Activated CD4-positive, alpha-beta T cell treated with anti-CD3 and anti-CD28 coated beads for 36 hours (primary cell): ENCODE data around the gene HIF1AN. TPM values are rescaled to one million over a fixed set of nuclear protein-coding genes. Genes with fewer than 3 reads are reported as not detected.
A peak's percentile ranks its signal among the peaks of the same experiment; 100 is the strongest.

ENCODE experiments used
- ATAC-seq: fragments of 200-7000 bp; cut with Tn5 transposase; one replicate; pipeline ENCODE4 v1.10.0; 2021; ENCODE audit warnings: mild to moderate bottlenecking, moderate library complexity
- CTCF ChIA-PET: fragments of 350-600 bp; sonication (Branson Sonifier 250); formaldehyde crosslinking; loops from one replicate; lab custom pipeline; 2021; ENCODE audit warnings: antibody characterized with exemption; lab: Charles Lee
- POLR2A ChIA-PET: fragments of 350-600 bp; sonication (Branson Sonifier 250); formaldehyde crosslinking; loops from one replicate; lab custom pipeline; 2021; ENCODE audit warnings: antibody characterized with exemption, inconsistent platforms; lab: Charles Lee
- DNase-seq: peaks from one replicate; pipeline ENCODE4 v3.0.0-alpha.2; 2020
- H3K27ac Mint-ChIP-seq: one replicate; pipeline ENCODE4 v1.8.0; 2021; ENCODE audit warnings: mixed read lengths
- H3K27me3 Mint-ChIP-seq: one replicate; pipeline ENCODE4 v1.8.0; 2021; ENCODE audit warnings: mixed read lengths
- H3K36me3 Mint-ChIP-seq: one replicate; pipeline ENCODE4 v1.8.0; 2021; ENCODE audit warnings: low read depth, mixed read lengths
- H3K4me1 Mint-ChIP-seq: one replicate; pipeline ENCODE4 v1.8.0; 2021; ENCODE audit warnings: mixed read lengths
- H3K4me3 Mint-ChIP-seq: one replicate; pipeline ENCODE4 v1.8.0; 2021; ENCODE audit warnings: mild to moderate bottlenecking, moderate library complexity, mixed read lengths
- H3K9me3 Mint-ChIP-seq: one replicate; pipeline ENCODE4 v1.8.0; 2021; ENCODE audit warnings: low read depth, mixed read lengths
- intact Hi-C, 2 experiments: fragments of 100-400 bp; cut with DNase I in 1 of 2; cut with micrococcal nuclease in 1 of 2; formaldehyde crosslinking; loops; one replicate each; pipeline versions ENCODE4 v1.14.2 to v1.15.1; 2022 to 2024; cut with DNase I, micrococcal nuclease
- total RNA-seq, 2 experiments: library from RNA; stranded (reverse); gene quantifications; one replicate each; pipeline ENCODE4 v1.2.3, GENCODE V29; 2021

HIF1AN gene
- total RNA-seq, 2 experiments from 2014 or later = 45.9 to 50.8 TPM

DNA sequence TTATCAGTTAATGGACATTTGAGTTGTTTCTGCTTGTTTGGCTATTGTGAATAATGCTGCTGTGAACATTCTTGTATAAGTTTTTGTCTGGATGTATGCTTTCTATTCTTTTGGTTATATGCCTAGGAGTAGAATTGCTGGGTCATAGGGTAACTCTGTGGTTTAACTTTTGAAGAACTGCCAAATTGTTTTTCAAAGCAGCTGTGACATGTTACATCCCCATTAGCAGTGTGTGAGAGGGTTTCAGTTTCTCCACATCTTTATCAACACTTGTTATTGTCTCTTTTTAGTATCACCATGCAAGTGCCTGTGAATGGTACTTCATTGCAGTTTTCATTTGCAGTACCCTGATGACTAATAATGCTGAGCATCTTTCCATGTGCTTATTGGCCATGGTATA, 4.0 kb upstream of the HIF1AN start:
- DNase-seq (no peak), ATAC-seq (peak; percentile 13)
- intact Hi-C loops = loop anchor here in 1 of 2 experiments (10.0 kb wide), 2 partner anchors 1253 to 1283 kb away; partner anchors contain the start of genes NPM3 and OGA
- H3K27ac Mint-ChIP-seq = no peak overlapping the region
- ChIA-PET CTCF (interaction anchor here (1.0 to 1.4 kb wide), 2 partner anchors 14 to 161 kb away, joined by 3 to 5 read pairs; no protein-coding TSS in a partner anchor), POLR2A (no interaction called here)
- H3K4me3 Mint-ChIP-seq = no peak overlapping the region
- H3K4me1 Mint-ChIP-seq = peaks cover 31% of the 10 kb centered on the region
- H3K27me3 Mint-ChIP-seq = no peaks in the 10 kb centered on the region
- peaks cover 28% of the 10 kb centered on the region for H3K36me3 Mint-ChIP-seq
- no peaks in the 10 kb centered on the region for H3K9me3 Mint-ChIP-seq

DNA sequence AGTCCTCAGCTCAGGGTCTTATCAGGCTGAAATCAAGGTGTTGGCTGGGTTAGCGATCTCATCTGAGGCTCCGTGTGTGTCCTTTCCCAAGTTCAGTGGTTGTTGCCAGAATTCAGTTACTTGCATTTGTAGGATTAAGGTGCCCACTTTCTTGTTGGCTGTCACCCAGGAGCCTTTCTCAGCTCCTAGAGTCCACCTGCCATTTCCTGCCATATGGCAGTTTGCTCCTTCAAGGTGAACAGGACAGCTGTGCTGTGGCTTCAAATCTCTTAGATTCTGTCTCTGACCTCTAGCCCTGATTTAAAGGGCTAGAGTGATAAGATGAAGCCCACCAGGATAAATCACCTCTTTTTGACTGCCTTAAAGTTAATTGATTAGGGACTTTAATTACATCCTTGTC, 1.0 kb upstream of the HIF1AN start:
- ChIA-PET CTCF (interaction anchor here (0.5 to 3.3 kb wide), 11 partner anchors 10 to 313 kb away, joined by 3 to 17 read pairs (median 4); no protein-coding TSS in a partner anchor), POLR2A (interaction anchor here (1.0 kb wide), 1 partner anchor 161 kb away, joined by 4 read pairs; no protein-coding TSS in a partner anchor)
- Mint-ChIP-seq H3K4me3 (no peak overlapping the region), H3K27ac (no peak overlapping the region), H3K36me3 (peaks cover 21% of the 10 kb centered on the region), H3K27me3 (no peaks in the 10 kb centered on the region), H3K4me1 (peaks cover 30% of the 10 kb centered on the region), H3K9me3 (no peaks in the 10 kb centered on the region)
- no peak for DNase-seq
- intact Hi-C loops = loop anchor here (1.0 to 10.0 kb wide), 10 partner anchors 23 to 1280 kb away; partner anchors contain the start of genes COX15 (in 1 of the 2), CUTC (in 1 of the 2), ERLIN1 (in 1 of the 2) and MRPL43 (in 1 of the 2)
- ATAC-seq = no peak

DNA sequence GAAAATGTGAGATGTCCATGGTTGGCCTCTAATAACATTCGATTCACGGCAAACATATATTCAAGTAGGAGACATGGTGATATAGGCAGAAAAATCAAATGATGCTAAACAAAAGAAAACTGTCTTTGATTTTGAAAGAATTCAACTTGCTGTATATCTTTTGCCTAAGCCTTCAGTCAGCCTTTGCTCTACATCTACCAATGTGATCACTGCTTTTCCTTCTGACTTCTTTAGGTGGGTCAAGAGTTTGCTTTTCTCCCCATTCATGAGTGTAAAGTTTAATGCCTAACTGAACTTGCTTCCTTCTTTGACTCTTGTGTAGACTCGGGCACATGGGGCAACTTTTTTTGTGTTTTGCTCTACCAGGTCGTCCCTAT, 417 bp upstream of the HIF1AN start:
- Mint-ChIP-seq H3K27ac (no peak overlapping the region), H3K4me1 (peaks cover 26% of the 10 kb centered on the region), H3K27me3 (no peaks in the 10 kb centered on the region), H3K36me3 (peaks cover 22% of the 10 kb centered on the region), H3K4me3 (no peak overlapping the region), H3K9me3 (no peaks in the 10 kb centered on the region)
- ATAC-seq (peak; percentile 20), DNase-seq (no peak)
- ChIA-PET CTCF (interaction anchor here (0.7 to 3.3 kb wide), 17 partner anchors 9 to 312 kb away, joined by 3 to 17 read pairs (median 4); no protein-coding TSS in a partner anchor), POLR2A (interaction anchor here (0.8 to 1.3 kb wide), 4 partner anchors 9 to 188 kb away, joined by 4 to 10 read pairs (median 6); partner anchors contain the start of gene SCD)
- intact Hi-C loops = loop anchor here (1.0 to 10.0 kb wide), 10 partner anchors 24 to 1279 kb away; partner anchors contain the start of genes COX15 (in 1 of the 2), CUTC (in 1 of the 2), ERLIN1 (in 1 of the 2) and MRPL43 (in 1 of the 2)

DNA sequence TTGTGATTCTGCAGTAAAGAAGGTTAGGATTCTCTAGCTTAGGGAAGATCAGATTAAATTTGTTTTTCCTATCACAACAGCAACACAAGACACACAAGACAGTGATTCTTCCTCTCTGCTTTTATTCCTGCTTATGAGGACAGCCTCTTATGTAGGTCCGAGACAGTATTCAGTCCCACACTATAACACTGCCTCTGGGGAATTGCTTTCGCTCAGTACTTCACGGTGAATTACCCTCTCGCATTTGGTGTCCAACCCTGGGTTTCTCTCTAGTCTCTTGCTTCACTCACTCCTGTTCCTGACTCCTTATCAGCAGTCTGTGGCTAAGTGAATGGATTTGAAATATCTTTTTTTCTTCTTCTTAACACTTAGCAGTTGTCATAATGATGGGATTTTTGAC, 1.7 kb downstream of the HIF1AN start:
- Mint-ChIP-seq H3K4me1 (peaks cover 19% of the 10 kb centered on the region), H3K27ac (peak overlapping the region; percentile 37), H3K27me3 (no peaks in the 10 kb centered on the region), H3K9me3 (no peaks in the 10 kb centered on the region), H3K36me3 (peaks cover 33% of the 10 kb centered on the region), H3K4me3 (no peak overlapping the region)
- intact Hi-C loops = loop anchor here in 1 of 2 experiments (5.0 to 10.0 kb wide), 3 partner anchors 1155 to 1277 kb away; partner anchors contain the start of genes NPM3 and OGA
- ChIA-PET CTCF (interaction anchor here (1.0 to 3.3 kb wide), 2 partner anchors 8 to 27 kb away, joined by 4 to 17 read pairs; no protein-coding TSS in a partner anchor), POLR2A (no interaction called here)
- DNase-seq = no peak
- no peak for ATAC-seq

DNA sequence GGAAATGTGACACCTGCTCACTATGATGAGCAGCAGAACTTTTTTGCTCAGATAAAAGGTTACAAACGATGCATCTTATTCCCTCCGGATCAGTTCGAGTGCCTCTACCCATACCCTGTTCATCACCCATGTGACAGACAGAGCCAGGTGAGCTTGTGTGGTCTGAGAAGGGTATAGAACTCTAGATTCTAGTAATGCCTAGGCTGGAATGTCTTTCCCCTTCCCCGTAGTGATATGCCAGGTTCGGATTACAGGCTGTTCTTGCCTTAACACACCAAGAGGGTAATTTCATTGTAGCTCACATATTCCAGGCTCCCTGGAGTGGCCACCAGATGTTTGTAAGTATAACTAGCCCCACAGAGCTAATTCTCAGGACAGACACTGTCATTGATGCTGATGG, 9.2 kb downstream of the HIF1AN start:
- DNase-seq (no peak), ATAC-seq (no peak)
- Mint-ChIP-seq H3K4me3 (no peak overlapping the region), H3K36me3 (peaks cover 49% of the 10 kb centered on the region), H3K4me1 (peaks cover 2% of the 10 kb centered on the region), H3K9me3 (no peaks in the 10 kb centered on the region), H3K27me3 (no peaks in the 10 kb centered on the region), H3K27ac (no peak overlapping the region)
- ChIA-PET POLR2A (interaction anchor here (0.7 to 1.5 kb wide), 2 partner anchors 9 to 22 kb away, joined by 3 to 4 read pairs; partner anchors contain the start of gene HIF1AN), CTCF (interaction anchor here (0.6 to 2.7 kb wide), 6 partner anchors 9 to 305 kb away, joined by 3 to 17 read pairs (median 3); partner anchors contain the start of gene HIF1AN)
- intact Hi-C loops = no loop called here

DNA sequence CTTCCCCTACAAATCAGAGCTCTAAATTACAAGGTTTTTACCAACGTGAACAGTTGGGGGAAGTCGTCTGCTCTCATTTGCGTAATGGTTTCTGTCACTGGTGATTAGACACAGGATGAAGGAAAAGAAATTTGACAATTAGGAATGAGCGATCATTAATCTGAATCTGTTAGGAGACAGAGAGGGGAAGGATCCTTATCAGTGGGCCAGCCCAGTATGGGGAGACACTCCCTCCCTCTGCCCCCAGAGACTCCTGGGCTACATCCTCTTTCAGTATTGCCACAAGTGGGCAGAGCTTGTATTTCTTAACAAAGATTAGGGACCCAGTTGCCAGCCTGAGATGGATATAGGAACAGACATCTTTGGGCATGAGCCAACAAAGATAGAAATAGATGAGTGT, 15.5 kb downstream of the HIF1AN start:
- no peaks in the 10 kb centered on the region for H3K27me3 Mint-ChIP-seq
- ATAC-seq (no peak), DNase-seq (no peak)
- no peaks in the 10 kb centered on the region for H3K9me3 Mint-ChIP-seq
- H3K27ac Mint-ChIP-seq = no peak overlapping the region
- H3K36me3 Mint-ChIP-seq = peaks cover 22% of the 10 kb centered on the region
- no peak overlapping the region for H3K4me3 Mint-ChIP-seq
- POLR2A ChIA-PET = interaction anchor here (0.6 kb wide), 1 partner anchor 251 kb away, joined by 3 read pairs; no protein-coding TSS in a partner anchor
- no peaks in the 10 kb centered on the region for H3K4me1 Mint-ChIP-seq
- CTCF ChIA-PET = interaction anchor here (1.1 to 5.1 kb wide), 2 partner anchors 12 to 16 kb away, joined by 3 to 18 read pairs; no protein-coding TSS in a partner anchor
- intact Hi-C loops = no loop called here

DNA sequence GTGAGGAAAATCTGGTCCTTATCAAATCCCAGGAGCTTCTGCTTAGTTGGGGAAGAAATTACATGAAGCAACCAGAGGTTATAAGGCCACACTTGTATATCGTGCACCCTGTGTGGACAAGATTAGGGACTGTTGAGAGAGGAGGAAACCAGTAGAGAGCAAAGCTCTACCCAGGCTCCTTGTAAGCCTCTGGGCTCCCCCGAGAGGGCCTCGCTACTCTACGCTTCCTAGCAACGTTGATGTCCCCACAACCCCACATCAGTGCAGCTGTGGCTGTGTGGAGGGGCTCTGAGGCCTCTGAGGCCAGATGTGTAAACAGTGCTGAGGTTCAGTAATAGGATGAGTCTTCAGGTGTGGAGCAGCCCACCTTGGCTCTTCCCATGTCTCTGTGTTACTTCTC, 16.0 kb downstream of the HIF1AN start:
- Mint-ChIP-seq H3K36me3 (peaks cover 18% of the 10 kb centered on the region), H3K27me3 (no peaks in the 10 kb centered on the region), H3K4me3 (no peak overlapping the region), H3K9me3 (no peaks in the 10 kb centered on the region), H3K4me1 (no peaks in the 10 kb centered on the region), H3K27ac (no peak overlapping the region)
- POLR2A ChIA-PET = no interaction called here
- intact Hi-C loops = no loop called here
- ATAC-seq (no peak), DNase-seq (no peak)
- CTCF ChIA-PET = interaction anchor here (0.6 to 5.1 kb wide), 5 partner anchors 10 to 956 kb away, joined by 3 to 18 read pairs (median 3); no protein-coding TSS in a partner anchor

DNA sequence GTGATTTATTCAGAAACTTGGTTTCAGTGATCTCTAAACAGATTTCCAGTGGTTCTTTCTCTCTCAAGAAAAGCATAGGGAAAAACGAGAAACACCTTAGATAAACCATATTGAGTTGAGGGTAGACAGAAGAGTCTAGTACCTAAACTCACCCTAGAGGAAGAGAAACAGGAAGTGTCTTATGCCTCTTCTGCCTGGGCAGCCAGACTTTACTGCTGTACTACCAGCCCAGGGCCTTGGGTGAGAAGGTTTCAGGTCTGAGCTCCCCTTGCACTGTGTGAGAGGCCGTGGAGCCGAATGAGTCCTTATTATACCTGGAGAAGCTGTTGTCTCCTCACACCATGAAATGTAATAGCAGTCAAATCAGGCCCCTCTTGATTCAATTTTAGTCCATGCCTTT, 18.2 kb downstream of the HIF1AN start:
- Mint-ChIP-seq H3K27me3 (no peaks in the 10 kb centered on the region), H3K9me3 (no peaks in the 10 kb centered on the region), H3K27ac (no peak overlapping the region), H3K4me1 (no peaks in the 10 kb centered on the region), H3K36me3 (peaks cover 7% of the 10 kb centered on the region), H3K4me3 (no peak overlapping the region)
- CTCF ChIA-PET = interaction anchor here (0.6 to 5.1 kb wide), 3 partner anchors 10 to 190 kb away, joined by 3 to 18 read pairs (median 3); no protein-coding TSS in a partner anchor
- DNase-seq (no peak), ATAC-seq (no peak)
- intact Hi-C loops = no loop called here
- POLR2A ChIA-PET = interaction anchor here (0.6 kb wide), 1 partner anchor 1090 kb away, joined by 5 read pairs; no protein-coding TSS in a partner anchor

DNA sequence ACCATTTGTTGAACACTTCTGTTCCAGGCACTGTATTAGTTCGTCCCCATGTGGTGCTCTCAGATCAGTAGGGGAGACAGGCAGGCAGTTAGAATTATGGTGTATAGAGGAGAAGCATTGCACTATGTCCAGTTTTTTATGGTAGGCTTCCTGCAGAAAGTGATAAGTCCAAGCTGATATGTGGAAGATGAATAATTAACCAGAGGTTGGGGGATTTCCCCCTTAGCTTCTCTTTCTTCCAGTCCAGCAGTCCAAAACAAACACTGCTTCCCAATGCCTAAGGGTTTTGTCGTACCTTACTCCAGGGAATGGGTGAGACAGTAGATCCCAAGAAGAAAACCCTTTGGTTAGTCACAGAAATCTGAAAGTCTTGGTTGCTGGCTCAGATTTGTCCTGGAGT, 19.2 kb downstream of the HIF1AN start:
- POLR2A ChIA-PET = interaction anchor here (0.6 kb wide), 1 partner anchor 142 kb away, joined by 5 read pairs; no protein-coding TSS in a partner anchor

DNA sequence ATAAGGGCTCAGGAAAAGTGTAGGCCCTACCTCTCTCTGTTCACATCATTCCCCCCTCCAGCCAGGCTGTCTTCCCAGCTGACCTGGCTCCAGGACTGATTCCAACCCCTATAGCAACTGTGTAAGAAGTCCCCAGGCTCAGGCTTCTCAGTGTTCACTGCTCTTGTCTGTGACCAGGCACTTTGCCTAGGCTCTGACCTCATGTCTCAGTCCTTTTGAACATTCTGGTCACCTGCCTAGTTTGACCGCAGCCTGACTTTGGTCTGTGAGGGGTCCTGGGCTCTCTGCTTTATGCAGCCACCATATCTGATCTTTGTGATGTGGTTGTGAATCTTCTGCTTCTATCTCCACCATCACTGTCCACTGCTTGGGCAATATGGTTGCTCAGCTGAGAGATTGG, 24.5 kb downstream of the HIF1AN start:
- POLR2A ChIA-PET = interaction anchor here (1.1 kb wide), 1 partner anchor 60 kb away, joined by 3 read pairs; no protein-coding TSS in a partner anchor
- H3K4me1 Mint-ChIP-seq = peaks cover 11% of the 10 kb centered on the region
- peaks cover 22% of the 10 kb centered on the region for H3K27me3 Mint-ChIP-seq
- ATAC-seq (no peak), DNase-seq (no peak)
- peaks cover 5% of the 10 kb centered on the region for H3K36me3 Mint-ChIP-seq
- H3K27ac Mint-ChIP-seq = no peak overlapping the region
- H3K4me3 Mint-ChIP-seq = no peak overlapping the region
- intact Hi-C loops = loop anchor here (5.0 kb wide), 2 partner anchors 437 to 452 kb away; partner anchors contain the start of gene LZTS2 (in 1 of the 2)
- CTCF ChIA-PET = interaction anchor here (0.9 to 6.5 kb wide), 5 partner anchors 10 to 321 kb away, joined by 3 to 45 read pairs (median 8); no protein-coding TSS in a partner anchor
- H3K9me3 Mint-ChIP-seq = no peaks in the 10 kb centered on the region

More for the DNA sequence above, 19.2 kb downstream of the HIF1AN start:
- ATAC-seq (no peak), DNase-seq (no peak)
- H3K4me3 Mint-ChIP-seq = no peak overlapping the region
- CTCF ChIA-PET = interaction anchor here (0.8 to 5.1 kb wide), 5 partner anchors 9 to 216 kb away, joined by 3 to 18 read pairs (median 3); no protein-coding TSS in a partner anchor
- no peak overlapping the region for H3K27ac Mint-ChIP-seq
- no peaks in the 10 kb centered on the region for H3K27me3 Mint-ChIP-seq
- no peaks in the 10 kb centered on the region for H3K9me3 Mint-ChIP-seq
- no peaks in the 10 kb centered on the region for H3K4me1 Mint-ChIP-seq
- peaks cover 3% of the 10 kb centered on the region for H3K36me3 Mint-ChIP-seq
- intact Hi-C loops = no loop called here

DNA sequence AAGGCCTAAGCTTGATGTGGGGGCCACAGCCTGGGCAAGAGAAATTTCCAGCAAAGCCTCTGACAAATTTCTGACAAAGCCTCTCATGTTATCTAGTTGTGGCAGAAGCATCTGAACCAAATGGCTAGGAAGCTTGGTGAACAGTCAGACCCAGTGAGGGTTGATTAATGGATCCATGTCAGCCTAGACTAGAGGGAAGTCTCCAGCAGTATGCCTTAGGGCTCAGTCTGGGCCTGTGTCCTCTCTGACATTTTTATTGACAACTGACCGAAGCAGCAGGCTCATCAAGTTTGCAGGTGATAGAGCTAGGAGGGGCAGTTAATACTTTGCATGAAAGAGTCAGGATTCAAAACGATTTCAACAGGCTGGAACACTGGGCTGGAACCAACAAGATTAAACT, 25.3 kb downstream of the HIF1AN start:
- no peaks in the 10 kb centered on the region for H3K9me3 Mint-ChIP-seq
- intact Hi-C loops = loop anchor here (5.0 kb wide), 2 partner anchors 436 to 451 kb away; partner anchors contain the start of gene LZTS2 (in 1 of the 2)
- peaks cover 5% of the 10 kb centered on the region for H3K36me3 Mint-ChIP-seq
- peaks cover 11% of the 10 kb centered on the region for H3K4me1 Mint-ChIP-seq
- ChIA-PET CTCF (interaction anchor here (0.6 to 6.5 kb wide), 10 partner anchors 9 to 321 kb away, joined by 3 to 45 read pairs (median 4); no protein-coding TSS in a partner anchor), POLR2A (interaction anchor here (1.1 kb wide), 1 partner anchor 61 kb away, joined by 3 read pairs; no protein-coding TSS in a partner anchor)
- H3K27ac Mint-ChIP-seq = no peak overlapping the region
- H3K27me3 Mint-ChIP-seq = peaks cover 24% of the 10 kb centered on the region
- H3K4me3 Mint-ChIP-seq = no peak overlapping the region
- DNase-seq = no peak
- no peak for ATAC-seq
